ENCODE data around the gene BSDC1. TPM values are rescaled to one million over a fixed set of nuclear protein-coding genes. Genes with fewer than 3 reads are reported as not detected.

Gene BSDC1
- total and polyA plus RNA-seq, 11 donors: 25.1 to 53.2 (median 44.5) TPM

DNA sequence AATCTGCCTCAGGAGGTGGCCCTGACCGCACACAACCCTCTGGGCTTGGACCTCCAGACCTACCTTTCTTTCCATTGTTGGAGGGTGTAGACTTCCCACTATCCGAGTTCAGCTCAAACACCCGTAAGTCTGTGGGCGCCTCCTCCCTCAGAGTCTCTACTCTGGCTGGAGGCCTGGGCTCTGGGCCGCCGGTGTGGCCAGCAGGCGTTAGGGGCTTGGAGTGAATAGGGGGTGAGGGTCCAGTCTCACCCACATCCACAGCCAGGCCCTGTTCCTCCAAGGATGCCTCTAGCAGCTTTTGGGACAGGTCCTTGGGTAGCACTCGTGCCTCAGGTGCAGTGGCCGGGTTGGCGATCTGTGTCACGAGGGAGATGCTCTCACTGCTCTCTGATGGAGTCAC is 18.0 kb downstream of the BSDC1 start:
- TF ChIP-seq, protein P1, sequence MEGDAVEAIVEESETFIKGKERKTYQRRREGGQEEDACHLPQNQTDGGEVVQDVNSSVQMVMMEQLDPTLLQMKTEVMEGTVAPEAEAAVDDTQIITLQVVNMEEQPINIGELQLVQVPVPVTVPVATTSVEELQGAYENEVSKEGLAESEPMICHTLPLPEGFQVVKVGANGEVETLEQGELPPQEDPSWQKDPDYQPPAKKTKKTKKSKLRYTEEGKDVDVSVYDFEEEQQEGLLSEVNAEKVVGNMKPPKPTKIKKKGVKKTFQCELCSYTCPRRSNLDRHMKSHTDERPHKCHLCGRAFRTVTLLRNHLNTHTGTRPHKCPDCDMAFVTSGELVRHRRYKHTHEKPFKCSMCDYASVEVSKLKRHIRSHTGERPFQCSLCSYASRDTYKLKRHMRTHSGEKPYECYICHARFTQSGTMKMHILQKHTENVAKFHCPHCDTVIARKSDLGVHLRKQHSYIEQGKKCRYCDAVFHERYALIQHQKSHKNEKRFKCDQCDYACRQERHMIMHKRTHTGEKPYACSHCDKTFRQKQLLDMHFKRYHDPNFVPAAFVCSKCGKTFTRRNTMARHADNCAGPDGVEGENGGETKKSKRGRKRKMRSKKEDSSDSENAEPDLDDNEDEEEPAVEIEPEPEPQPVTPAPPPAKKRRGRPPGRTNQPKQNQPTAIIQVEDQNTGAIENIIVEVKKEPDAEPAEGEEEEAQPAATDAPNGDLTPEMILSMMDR (IDR thresholded peaks at IDR 0.05): no peak
- Histone ChIP-seq H3K4me1 (peaks cover 0 to 3% (median 0%) of the 10 kb centered on the region in 12 donors), H3K9me3 (no peaks in the 10 kb centered on the region), H3K36me3 (peaks cover 0 to 100% (median 99%) of the 10 kb centered on the region in 9 donors), H3K27ac (no peak overlapping the region), H3K27me3 (no peaks in the 10 kb centered on the region), H3K4me3 (no peak overlapping the region)
- ATAC-seq (no peak), DNase-seq (no peak)
- 88 to 95% (median 94%) methylated on average over 10 to 11 of the region's 11 CpGs for WGBS, 4 donors
- intact Hi-C loops (cut with DNase I): no loop called here

DNA sequence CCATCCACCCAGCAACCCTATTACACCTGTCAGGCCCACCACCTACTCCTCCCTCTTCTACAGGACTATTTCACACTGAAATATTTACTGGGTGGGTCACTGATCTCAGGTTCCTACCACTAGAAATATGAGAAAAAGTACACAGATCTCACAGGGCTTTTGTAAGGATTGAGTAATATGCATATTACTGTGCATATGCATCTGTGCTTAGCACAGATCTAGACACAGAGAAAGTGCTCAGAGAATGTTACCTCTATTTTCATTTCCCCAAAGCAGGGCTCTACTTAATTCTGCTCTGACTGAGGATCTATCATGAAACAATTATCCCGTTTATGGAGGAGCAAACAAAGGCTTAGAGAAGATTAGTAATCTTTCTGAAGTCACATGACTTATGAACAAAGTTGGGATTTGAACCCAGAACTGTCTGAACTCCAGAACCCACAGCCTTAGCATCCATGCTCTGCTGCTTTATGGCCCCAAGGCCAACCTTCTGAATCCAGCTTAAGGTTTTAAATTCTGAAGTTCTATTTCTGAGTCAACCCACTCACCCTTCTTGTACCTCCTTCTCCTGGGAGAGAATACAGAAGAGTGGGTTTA is 20.1 kb downstream of the BSDC1 start:
- H3K27ac ChIP-seq: no peak overlapping the region
- DNase-seq (no peak), ATAC-seq (no peak)
- H3K27me3 ChIP-seq: no peaks in the 10 kb centered on the region
- H3K4me1 ChIP-seq: peaks cover 0 to 3% (median 0%) of the 10 kb centered on the region in 12 donors
- TF ChIP-seq, protein P1 (IDR thresholded peaks at IDR 0.05): no peak
- TF ChIP-seq POLR2A (IDR thresholded peaks at IDR 0.05): no peak
- H3K4me3 ChIP-seq: no peak overlapping the region
- H3K9me3 ChIP-seq: no peaks in the 10 kb centered on the region
- peaks cover 0 to 100% (median 93%) of the 10 kb centered on the region in 9 donors for H3K36me3 ChIP-seq
- intact Hi-C loops (cut with DNase I): no loop called here
- WGBS, 4 donors: 75 to 84% (median 78%) methylated on average over 1 of the region's 1 CpG

DNA sequence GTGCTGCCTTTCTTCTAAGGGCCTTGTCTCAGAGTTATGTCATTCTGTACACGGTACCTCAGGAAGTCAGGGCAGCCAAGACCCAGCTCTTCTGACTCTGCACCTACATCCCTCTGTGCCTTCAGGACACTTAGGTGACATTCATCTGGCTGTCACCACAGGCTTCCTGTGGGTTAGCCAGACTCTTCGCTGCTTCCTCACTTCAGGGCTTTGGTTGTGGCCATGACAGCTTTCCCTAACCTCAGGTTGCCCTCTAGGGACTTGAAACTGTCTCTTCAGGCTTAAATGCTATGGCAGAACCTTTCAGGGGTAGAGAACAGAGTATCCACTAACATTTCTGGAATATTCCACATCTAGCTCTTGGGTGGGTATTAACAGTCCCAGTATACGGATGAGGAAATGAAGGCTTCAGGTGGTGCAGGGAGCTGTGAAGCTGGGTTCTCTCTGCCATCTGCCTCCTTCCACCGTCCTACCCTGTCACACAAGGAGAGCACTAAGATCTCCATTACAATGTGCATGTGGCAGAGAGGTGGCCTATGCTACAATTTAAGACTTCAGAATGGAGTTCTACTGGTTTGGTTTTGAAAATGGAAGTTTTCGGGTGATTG is 22.0 kb downstream of the BSDC1 start:
- ATAC-seq: peak in 1 of 4 donors; percentile 20
- Histone ChIP-seq H3K4me3 (no peak overlapping the region), H3K27ac (no peak overlapping the region), H3K36me3 (peaks cover 0 to 100% (median 93%) of the 10 kb centered on the region in 9 donors), H3K27me3 (no peaks in the 10 kb centered on the region), H3K4me1 (peaks cover 0 to 3% (median 0%) of the 10 kb centered on the region in 12 donors), H3K9me3 (no peaks in the 10 kb centered on the region)
- 78 to 93% (median 85%) methylated on average over 5 of the region's 5 CpGs for whole genome bisulfite sequencing, 4 donors
- TF ChIP-seq, protein P1 (IDR thresholded peaks at IDR 0.05): no peak
- TF ChIP-seq POLR2A (IDR thresholded peaks at IDR 0.05): no peak
- intact Hi-C loops (cut with DNase I): no loop called here
- no peak for DNase-seq

DNA sequence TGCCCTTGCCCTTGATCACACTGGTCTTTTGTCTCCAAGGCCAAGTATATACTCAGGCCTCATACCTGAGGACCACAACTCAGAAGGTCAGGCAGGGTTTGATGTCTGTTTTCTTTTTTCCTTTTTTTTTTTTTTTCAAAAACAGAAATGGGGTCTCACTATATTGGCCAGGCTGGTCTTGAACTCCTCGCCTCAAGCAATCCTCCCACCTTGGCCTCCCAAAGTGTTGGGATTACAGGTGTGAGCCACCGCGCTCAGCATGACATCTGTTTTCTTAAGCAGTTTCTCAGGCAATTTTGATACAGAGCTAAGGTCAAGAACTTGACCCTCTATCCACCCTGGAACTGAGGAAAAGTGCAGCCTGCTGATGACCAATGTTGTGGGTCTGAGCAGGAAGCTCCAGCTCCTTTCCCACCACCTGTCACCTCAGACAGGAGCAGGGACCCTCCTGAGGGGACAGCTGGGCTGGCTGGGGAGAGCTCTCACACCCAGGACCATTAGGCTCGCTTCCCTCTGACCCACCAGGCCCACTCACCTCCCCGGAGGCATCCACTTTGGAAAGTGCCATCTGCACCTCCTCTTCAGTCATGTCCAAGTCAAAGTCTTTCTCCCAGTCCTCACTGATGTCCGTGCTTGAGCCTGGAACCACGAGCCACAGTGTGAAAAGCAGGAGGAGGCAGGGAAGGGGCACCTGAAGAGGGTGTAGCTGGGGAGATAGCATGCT is 26.2 kb downstream of the BSDC1 start:
- no peak for TF ChIP-seq POLR2A (IDR thresholded peaks at IDR 0.05)
- TF ChIP-seq, protein P1 (IDR thresholded peaks at IDR 0.05): no peak
- DNase-seq: no peak
- Histone ChIP-seq H3K27ac (no peak overlapping the region), H3K4me3 (no peak overlapping the region), H3K36me3 (peaks cover 0 to 99% (median 88%) of the 10 kb centered on the region in 9 donors), H3K4me1 (peaks cover 0 to 3% (median 0%) of the 10 kb centered on the region in 12 donors), H3K27me3 (no peaks in the 10 kb centered on the region), H3K9me3 (no peaks in the 10 kb centered on the region)
- intact Hi-C loops (cut with DNase I): no loop called here
- 91 to 97% (median 94%) methylated on average over 7 of the region's 7 CpGs for whole genome bisulfite sequencing, 4 donors
- ATAC-seq: no peak

All from heart left ventricle (tissue), 16 donors.